RKO (cell line): ENCODE results near the gene PIH1D1.
"Not testable (repeated sequence)": the region's sequence is repeated elsewhere in the genome, so short reads cannot be mapped to it uniquely, and the experiment has no call there.

Experiments
- DNase-seq: peaks from one replicate; pipeline ENCODE4 v3.0.0-alpha.2; 2016; ENCODE audit warnings: low spot score

Gene PIH1D1

DNA sequence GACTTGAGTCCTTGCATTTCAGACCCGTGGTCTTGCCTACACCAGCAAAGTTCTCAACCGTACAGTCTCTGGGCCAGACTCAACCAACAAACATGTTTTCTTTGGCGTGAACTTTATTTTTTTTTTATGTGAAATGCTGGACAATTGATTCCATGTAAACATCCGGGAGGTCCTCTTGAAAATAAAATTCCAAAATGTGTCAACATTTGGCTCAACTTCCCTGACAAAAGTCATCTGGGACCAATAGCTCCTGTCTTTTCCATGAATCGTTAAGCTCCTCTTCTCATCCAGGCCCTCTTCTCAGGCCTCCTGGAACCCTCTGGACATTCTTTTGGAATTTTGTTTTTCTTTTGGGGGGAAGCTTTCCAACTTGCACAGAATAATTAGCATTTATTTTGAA lies 4.2 kb upstream of the PIH1D1 start:
- no peak for DNase-seq

DNA sequence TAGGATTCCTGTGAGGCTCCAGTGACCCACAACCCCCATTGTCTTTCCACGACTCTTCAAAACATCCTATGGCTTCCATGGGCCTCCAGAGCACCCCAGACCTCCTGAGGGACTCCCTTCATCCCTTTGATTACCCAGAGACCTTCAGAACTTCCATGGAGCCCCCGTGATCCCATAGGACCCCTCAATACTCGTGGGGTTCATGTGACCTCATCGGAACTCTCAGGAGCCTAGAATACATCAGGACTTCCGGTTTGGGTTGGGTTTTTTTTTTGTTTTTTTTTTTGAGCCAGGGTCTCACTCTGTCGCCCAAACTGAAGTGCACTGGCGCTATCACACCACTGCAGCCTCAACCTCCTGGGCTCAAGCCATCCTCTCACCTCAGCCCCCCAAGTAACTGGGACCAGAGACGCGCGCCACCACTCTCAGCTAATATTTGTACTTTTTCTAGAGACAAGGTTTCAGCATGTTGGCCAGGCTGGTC lies 2.2 kb upstream of the PIH1D1 start:
- DNase-seq = no peak

DNA sequence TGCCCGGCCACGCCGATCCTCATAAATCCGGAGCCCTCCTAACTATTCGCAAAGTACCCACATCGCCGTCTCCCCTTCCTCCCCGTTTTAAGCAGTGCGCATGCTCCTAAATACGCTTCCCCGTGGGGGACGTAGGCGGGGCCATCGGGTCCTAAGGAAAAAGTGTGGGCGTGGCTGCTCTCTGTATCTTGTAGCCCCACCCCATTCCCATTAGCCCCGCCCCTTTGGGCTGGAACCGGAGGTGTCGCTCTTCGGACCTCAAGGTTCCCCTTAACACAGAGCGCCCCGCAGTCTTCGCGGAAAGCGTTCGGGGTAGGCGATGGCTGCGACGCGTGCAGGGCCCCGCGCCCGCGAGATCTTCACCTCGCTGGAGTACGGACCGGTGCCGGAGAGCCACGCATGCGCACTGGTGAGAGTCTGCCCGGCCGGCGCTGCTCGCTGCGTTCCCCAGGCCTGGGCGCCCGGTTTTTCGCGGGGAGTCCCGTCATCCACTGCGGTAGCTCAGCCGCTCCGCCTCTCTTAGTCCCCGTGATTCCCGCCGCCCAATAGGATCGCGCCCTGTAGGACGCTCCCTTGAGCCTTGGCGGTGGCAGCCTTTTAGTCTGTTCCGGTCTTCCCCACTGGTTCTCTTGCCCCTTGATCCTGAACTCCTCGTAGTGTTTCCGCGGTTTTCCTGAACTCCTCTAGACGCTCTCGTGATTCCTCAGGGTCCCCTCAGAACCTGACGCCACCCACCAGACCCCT lies 1.6 kb upstream of the PIH1D1 start, which contains the start of gene ALDH16A1:
Gene ALDH16A1, plus strand, starts transcription at position 213 of the 744 bp plus-strand sequence. Its CDS starts 107 bp downstream, at position 320.
- peak; percentile 97 for DNase-seq

DNA sequence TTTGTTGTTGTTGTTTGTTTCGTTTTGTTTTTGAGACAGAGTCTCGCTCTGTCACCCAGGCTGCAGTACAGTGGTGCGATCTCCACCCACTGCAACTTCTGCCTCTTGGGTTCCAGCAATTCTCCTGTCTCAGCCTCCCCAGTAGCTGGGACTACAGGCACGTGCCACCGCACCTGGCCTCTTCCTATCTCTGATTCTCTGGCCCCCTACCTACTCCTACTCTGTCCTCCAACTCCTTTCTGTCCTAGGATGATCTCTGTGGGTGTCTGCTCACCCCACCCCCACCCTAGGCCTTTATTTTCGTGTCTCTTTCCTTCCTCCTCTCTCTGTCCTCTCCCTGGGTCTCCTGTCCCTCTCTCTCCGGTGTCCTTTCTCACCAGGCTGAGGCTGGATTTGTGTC lies 1.2 kb downstream of the PIH1D1 start:
- no peak for DNase-seq

DNA sequence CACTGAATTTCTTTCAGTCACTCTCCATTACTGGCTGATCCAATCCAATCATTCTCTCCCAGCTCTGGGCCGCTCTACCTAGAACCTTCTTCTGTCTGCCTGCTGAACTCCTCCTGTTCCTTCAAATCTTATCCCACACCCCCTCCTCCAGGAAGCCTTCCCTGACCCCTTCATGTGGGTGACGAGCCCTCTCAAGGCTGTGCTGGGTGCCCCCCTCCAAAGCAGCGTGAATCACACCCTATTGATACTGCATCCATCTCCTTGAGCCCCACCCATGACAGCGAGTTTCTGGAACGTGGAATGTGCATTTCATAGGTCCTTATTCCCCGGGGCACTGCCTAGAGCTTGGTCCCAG lies 3.2 kb downstream of the PIH1D1 start:
- DNase-seq = no peak

DNA sequence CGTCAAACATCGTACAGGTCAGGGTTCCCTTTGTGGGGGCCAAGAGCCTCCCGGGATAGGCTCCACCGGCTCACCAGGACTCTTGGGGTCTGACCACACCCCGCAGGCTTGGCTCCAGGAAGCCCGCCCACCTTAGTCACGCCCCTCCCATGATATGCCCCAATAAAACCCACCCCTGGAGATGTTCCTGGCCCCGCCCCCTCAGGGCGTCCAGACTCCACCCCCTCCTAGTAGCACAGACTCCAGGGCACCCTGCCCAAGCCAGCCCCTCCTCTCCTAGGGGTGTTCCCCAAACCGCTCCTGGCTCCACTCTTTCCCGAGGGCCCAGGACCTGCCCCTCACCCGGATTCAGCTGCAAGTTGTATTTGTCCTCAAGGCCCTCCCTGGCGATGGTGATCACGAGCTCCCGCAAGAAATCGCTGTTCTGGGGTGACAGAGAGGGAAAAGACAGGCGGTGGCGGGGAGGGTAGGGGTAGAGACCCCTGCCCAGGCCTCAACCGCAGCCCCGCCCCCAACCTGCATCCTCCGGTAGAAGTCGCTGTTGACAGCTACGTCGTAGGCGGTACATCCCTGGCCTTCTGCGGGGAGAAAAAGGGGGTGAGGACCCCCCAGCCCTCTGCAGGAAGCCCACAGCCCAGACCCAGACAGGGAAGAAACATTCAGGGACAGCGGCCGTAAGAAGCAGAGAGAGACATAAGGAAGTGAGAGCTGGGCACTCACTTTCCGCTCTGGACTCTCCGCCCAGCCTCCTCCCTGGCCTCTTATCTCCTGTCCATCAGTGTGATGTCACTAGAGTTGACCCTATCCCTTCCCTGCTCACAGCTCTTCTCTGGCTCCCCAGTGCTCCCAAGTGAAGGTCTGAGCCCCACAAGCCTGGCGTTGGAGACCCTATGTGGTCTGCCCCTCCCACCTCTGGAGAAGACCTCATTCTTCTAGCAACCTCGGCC lies 3.9 kb downstream of the PIH1D1 start:
- no peak for DNase-seq

DNA sequence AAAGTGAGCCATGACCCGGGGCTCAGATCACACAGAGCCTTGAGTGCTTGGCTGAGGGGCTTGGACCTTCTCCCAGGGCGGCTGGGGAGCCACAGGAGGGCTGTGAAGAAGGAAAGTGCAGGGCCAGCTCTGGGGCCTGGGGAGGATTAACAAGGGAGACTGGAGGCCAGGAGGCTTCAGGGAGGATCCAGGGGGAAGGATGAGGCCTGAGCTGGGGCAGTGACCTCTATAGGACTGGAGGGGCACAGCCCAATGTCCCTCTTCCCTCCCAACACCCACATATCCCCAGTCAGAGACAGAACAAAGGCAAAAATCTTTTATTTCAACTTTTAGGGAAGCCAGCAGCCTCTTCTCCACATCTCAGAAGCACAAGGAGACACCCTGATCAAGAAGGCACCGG lies 5.6 kb downstream of the PIH1D1 start:
- peak; percentile 53 for DNase-seq

DNA sequence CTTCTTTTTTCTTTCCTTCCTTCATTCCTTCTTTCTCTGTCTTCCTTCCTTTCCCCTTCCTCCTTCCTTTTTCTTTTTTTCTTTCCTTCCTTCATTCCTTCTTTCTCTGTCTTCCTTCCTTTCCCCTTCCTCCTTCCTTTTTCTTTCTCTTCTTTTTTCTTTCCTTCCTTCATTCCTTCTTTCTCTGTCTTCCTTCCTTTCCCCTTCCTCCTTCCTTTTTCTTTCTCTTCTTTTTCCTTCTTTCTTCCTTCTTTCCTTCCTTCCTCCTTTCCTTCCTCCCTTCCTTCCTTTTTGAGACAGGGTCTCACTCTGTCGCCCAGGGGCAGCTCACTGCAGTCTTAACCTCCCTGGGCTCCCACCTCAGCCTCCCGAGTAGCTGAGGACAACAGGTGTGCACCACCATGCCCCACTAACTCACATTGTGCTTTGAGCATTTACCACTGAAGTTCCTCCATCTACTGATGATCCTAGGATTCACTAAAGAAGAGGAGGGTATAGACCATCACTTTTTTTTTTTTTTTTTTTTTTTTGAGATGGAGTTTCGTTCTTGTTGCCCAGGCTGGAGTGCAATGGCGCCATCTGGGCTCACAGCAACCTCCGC lies 7.4 kb downstream of the PIH1D1 start:
- not testable (repeated sequence) for DNase-seq

DNA sequence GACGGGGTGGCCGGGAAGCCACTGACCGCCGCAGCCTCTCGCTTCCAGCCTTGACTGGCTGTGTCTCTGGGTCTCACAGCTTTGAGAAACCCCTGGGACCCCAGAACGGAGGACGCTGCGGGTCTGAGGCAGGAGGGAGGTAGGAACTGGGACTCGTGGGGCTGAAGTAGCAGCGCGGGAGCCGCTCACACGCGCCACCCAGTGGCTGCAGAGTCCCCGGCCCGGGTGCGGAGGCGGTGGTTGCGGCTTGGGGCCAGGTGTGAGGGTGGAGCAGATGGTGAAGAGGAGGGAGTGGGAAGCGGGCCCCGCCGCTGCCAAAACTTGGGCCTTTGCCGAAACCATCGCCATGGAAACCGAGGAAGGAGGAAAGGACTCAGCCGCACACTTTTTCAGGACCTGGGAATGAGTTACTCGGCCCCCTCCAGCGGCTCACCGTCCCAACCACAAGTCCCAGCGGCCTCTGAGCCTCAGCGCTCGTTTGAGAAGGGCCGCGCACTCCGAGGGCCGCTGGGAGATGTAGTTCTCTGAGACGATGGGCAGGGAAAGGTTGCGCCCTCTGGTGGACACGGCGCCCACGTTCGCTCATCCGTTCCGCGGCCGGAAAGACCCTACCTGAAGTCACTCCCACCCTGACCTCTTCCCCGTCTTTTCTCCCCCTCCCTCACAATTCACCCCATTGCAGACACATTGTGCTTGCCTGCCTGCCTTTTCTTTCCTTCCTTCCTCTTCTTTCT lies 8.1 kb downstream of the PIH1D1 start:
- peak; percentile 96 for DNase-seq

DNA sequence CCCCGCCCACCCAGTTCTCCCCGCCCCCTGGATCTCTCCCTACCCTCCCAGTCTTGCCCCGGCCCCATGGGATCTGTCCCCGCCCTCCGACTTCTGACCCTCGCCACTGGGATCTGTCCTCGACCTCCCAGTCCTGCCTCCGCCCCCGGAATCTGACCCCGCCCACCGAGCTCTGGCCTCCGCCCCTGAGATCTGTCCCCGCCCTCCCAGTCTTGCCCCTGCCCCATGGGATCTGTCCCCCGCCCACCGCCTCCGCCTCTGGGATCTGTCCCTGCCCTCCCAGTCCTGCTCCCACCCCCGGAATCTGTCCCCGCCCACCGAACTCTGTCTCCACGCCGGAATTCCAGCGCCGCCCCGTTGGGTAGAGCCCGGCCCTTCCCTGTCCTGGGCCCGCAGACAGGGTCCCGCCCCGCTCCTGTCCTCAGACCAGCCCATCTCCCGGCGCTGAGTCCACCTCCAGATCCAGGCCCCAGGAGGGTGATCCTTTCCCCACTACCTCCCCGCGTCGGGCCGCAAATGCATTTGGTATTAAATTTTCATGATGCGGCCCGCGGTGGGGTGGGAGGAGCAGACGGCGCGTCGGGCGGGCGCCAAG lies 8.7 kb downstream of the PIH1D1 start:
- peak; percentile 91 for DNase-seq

DNA sequence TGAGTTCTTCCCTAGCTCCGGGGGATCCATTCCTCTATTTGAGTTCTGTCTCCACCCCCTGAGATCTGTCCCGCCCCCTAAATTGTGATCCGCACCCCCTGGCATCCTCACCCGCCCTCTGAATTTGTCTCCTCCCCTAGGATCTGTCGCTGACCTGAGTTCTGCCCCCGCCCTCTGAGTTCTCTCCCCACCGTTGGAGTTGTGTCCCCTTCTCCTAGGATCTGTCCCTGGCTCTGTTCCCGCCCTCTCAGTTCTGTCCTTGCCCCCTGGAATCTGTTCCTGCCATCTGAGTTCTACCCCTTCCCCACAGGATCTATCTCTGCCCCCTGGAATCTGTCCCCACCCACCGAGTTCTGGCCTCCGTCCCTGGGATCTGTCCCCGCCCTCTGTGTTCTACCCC lies 9.3 kb downstream of the PIH1D1 start:
- DNase-seq = no peak

DNA sequence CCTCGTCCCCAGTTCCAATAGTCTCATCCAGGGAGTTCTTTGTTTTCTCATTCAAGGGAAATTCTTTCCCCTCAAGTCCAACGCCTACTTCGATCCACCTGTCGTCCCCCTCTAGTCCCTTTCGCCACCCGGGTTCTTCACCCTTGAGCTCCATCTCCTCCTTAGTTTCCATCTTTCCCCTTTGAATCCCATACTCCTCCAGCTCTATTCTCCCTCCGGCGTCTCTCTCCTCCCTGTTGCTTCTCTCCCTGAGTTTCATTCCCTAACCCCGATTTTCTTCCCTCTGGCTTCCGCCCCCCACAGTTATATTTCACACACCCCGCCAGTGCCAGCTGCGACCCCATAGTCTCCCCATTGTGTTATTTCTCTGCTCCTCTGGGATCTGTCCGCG lies 9.7 kb downstream of the PIH1D1 start:
- no peak for DNase-seq

DNA sequence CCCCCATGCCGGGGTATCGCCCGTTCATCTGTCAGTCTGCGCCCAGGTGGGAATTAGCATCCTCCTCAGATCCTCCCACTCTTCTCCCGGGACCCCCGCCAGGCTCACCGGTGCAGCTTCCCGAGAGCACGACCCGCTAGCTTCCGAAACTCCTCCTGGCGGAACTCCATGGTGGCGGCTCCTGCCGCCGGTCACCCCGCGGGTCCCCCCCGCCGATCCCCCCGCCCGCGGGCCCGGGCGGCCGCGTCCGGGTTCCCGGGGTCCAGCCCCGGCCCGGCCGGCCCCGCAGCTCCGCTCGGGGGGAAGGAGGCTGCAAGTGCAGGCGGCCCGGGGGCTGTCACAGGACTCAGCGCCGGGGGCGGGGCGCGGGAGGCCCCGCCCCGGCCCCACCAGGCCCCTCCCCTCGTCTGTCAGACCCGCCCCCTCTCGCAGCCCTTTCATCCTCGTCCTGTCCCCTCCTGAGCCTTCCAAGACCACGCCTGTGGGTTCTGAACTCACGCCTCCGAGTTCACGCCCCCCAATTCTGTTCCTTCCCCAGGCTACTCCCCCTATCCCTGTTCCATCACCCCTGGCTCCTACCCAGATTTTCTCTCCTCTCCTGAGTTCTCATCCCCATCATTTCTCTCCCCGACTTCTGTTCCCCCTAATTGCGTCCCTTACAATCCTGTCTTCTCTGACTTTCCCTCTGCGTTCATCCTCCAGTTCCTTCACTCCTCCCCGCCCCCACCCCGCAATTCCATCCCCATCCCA lies 10.2 kb downstream of the PIH1D1 start, which contains the start of gene SLC17A7:
Gene SLC17A7, minus strand, starts transcription at position 318 of the 750 bp plus-strand sequence. Its CDS starts 148 bp downstream, at position 170.
- no peak for DNase-seq

DNA sequence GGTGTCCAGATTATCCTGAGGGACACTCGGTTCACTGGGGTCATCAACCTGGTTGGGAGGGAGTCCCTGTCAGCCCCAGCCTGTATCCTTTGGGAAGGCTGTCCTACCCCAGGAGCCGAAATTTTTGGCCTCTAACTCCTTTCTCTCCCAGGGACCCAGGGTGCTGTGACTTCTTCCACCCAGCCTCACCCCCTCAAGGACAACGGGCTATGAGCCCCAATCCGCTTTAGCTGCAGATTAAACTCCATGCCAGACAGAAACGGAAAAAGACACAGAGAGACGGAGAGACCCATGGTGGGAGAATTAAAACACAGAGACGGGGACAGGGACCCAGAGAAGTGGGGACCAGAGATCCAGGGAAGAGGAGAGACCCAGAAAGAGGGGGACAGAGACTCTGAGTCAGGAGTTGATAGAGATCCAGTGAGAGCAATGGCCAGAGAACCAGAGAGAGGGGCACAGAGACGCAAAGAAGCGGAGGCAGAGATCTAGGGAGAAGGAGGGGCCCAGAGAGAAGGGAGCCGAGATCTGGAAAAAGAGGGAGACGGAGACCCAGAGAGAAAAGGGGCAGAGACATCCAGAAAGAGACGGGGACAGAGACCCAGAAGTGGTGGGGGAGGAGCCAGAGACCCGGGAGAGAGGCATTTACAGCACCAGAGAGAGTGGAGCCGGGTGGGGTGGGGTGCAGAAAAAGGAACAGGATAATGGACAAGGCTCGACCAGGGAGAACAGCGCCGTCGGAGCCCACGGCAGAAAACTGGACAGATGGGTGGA lies 11.0 kb downstream of the PIH1D1 start:
- DNase-seq = no peak

DNA sequence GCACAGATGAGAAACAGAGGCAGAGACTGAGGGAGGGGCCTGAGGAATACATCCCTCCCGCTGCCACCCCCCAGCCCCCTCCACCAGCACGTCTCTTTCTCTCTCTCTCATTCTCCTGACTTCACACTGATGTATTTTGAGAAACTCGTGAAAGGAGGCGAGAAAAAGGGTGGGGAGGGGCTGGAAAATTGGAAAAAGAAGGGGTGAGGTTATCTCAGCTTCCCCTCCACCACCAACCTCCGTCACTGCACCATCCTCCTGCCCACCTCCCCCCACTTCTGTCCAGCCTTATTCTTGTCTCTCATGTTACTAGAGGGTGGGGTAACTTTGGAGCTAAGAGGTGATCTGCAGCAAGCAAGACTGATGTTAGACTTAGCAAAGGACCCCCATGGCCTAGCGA lies 11.8 kb downstream of the PIH1D1 start:
- no peak for DNase-seq

DNA sequence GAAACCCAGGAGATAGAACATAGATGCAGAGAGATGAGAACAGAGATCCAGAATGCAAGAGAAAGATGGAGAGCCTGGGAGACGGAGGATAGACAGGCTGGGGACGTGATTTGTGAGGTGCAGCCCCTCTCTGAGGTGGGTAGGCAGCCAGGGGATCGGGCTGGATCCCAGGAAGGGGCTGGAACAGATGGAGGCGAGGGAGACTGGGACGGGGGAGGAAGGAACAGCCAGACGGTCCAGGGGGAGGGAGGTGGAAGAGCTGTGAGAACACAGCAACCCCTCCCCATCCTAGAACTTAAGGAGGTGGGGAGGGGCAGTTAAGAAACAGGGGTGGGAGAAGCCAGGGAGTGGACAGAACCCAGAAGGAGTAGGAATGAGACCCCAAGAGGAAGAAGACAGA lies 13.4 kb downstream of the PIH1D1 start:
- DNase-seq = no peak

DNA sequence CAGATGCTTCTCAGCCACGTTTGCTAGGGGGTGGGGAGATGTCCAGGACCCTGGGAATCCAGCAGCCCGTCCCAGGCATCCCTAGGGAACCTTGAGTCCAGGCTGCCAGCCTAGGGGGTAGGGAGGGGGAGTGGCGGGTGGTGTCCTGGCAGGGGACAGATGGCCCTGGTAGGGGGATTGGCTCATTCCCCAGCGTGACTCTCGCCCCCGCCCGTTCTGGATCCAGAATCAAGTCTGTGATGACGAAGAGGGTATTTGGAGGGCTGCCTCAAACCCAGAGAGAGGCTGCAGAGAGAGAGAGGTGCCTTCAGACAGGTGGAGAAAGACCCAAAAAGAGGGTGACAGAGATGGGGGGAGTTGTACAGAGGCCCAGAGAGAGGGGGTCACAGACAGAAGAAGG lies 14.4 kb downstream of the PIH1D1 start:
- DNase-seq = no peak

DNA sequence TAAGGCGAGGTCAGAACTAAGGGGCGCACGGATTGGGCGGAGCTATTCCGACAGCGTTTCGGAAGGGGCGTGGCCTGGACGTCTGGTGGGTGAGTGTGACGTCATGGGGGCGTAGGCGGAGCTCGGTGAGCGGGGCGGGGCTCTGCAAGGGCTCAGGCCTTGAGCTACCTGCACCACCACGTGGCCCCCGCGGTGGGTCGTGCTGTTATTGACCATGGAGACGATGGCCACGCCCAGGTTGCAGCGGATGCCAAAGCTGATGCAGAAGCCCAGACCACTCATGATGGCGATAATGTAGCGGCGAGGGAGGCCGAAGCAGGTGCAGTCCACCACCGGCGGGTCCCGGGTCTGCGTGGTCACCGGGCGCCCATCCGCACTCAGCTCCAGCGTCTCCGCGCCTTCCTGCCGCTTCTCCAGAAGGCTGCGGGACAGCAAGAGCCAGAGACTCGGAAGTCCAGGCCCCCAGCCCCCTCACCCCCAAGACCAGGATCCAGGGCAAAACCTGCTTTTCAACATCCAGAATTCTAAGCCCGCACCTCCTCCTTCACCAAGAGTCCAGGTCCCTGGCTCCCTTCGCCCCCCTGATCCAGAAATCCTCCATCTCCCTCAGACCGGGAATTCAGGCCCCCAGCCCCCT lies 15.1 kb downstream of the PIH1D1 start:
- no peak for DNase-seq

DNA sequence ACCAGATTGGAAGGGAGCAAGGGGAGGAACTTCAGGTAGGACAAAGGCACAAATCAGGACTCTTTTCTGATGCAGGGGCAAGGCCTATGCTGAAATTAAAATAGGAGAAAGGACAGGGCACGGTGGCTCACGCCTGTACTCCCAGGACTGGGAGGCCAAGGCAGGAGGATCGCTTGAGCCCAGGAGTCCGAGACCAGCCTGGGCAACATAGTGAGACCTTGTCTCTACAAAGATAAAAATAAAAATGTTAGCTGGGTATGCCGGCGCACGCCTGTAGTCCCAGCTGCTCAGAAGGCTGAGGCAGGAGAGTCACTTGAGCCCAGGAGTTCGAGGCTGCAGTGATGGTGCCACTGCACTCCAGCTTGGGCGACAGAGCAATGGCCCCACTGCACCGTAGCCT lies 15.9 kb downstream of the PIH1D1 start:
- no peak for DNase-seq
